ENCODE measurements around the gene ANKUB1.

- TF ChIP-seq POLR2A (IDR thresholded peaks at IDR 0.05) (no peak), CTCF (IDR thresholded peaks at IDR 0.05) (no peak)
These were observed 18.5 kb upstream of the ANKUB1 start for GRCh38 chr3:149810846-149811245.

All from testis (tissue), 2 donors.